ENCODE data around the gene GFER. TPM values are rescaled to one million over a fixed set of nuclear protein-coding genes. Genes with fewer than 3 reads are reported as not detected.

GFER gene
- total RNA-seq, 1 experiment from 2014 or later, result 57.3 TPM

- intact Hi-C loops (cut with micrococcal nuclease; ENCODE audit: unreplicated experiment), result no loop called here
- Mint-ChIP-seq H3K4me1 (ENCODE audit: low read depth, unreplicated experiment) (no peaks in the 10 kb centered on the region), H3K36me3 (ENCODE audit: insufficient read depth, unreplicated experiment) (no peaks in the 10 kb centered on the region), H3K4me3 (ENCODE audit: unreplicated experiment) (no peak overlapping the region), H3K9me3 (ENCODE audit: unreplicated experiment) (no peaks in the 10 kb centered on the region), H3K27me3 (ENCODE audit: insufficient read depth, unreplicated experiment) (no peaks in the 10 kb centered on the region), H3K27ac (ENCODE audit: unreplicated experiment) (no peak overlapping the region)
- no peak for TF ChIP-seq CTCF (IDR thresholded peaks at IDR 0.05; ENCODE audit: insufficient read depth in 1 of 2, low read depth in 1 of 2, low read length in 1 of 2, severe bottlenecking in 1 of 2, unreplicated experiment in 1 of 2)
- no peak for DNase-seq
- H3K36me3 ChIP-seq (ENCODE audit: control insufficient read depth, insufficient read depth, low read length), result no peaks in the 10 kb centered on the region
- ChIA-PET POLR2A (no interaction called here), CTCF (no interaction called here)
- no TSS peak for BruUV-seq (replicated peaks)
- H3K27me3 ChIP-seq (replicated peaks; ENCODE audit: control insufficient read depth, insufficient read depth, low read length), result no peaks in the 10 kb centered on the region
- H3K4me3 ChIP-seq (ENCODE audit: low read depth, low read length), result no peak overlapping the region
- no peaks in the 10 kb centered on the region for H3K9me3 ChIP-seq
- no peaks in the 10 kb centered on the region for H3K4me1 ChIP-seq
These were observed 34.5 kb upstream of the GFER start for GRCh38 chr16:1949507-1949906.

- no TSS peak for BruUV-seq (replicated peaks)
- Mint-ChIP-seq H3K9me3 (ENCODE audit: unreplicated experiment) (no peaks in the 10 kb centered on the region), H3K4me1 (ENCODE audit: low read depth, unreplicated experiment) (no peaks in the 10 kb centered on the region), H3K27ac (ENCODE audit: unreplicated experiment) (no peak overlapping the region), H3K27me3 (ENCODE audit: insufficient read depth, unreplicated experiment) (no peaks in the 10 kb centered on the region), H3K36me3 (ENCODE audit: insufficient read depth, unreplicated experiment) (no peaks in the 10 kb centered on the region), H3K4me3 (ENCODE audit: unreplicated experiment) (no peak overlapping the region)
- H3K9me3 ChIP-seq, result no peaks in the 10 kb centered on the region
- intact Hi-C loops (cut with micrococcal nuclease; ENCODE audit: unreplicated experiment), result no loop called here
- ChIA-PET CTCF (no interaction called here), POLR2A (no interaction called here)
- no peaks in the 10 kb centered on the region for H3K27me3 ChIP-seq (replicated peaks; ENCODE audit: control insufficient read depth, insufficient read depth, low read length)
- H3K36me3 ChIP-seq (ENCODE audit: control insufficient read depth, insufficient read depth, low read length), result no peaks in the 10 kb centered on the region
- no peak for TF ChIP-seq CTCF (IDR thresholded peaks at IDR 0.05; ENCODE audit: insufficient read depth in 1 of 2, low read depth in 1 of 2, low read length in 1 of 2, severe bottlenecking in 1 of 2, unreplicated experiment in 1 of 2)
- no peak for DNase-seq
- no peak overlapping the region for H3K4me3 ChIP-seq (ENCODE audit: low read depth, low read length)
- no peaks in the 10 kb centered on the region for H3K4me1 ChIP-seq
These were observed 33.9 kb upstream of the GFER start for GRCh38 chr16:1950047-1950446.

- intact Hi-C loops (cut with micrococcal nuclease; ENCODE audit: unreplicated experiment), result no loop called here
- no peak for TF ChIP-seq CTCF (IDR thresholded peaks at IDR 0.05; ENCODE audit: insufficient read depth in 1 of 2, low read depth in 1 of 2, low read length in 1 of 2, severe bottlenecking in 1 of 2, unreplicated experiment in 1 of 2)
- ChIA-PET CTCF (no interaction called here), POLR2A (no interaction called here)
- no TSS peak for BruUV-seq (replicated peaks)
- no peaks in the 10 kb centered on the region for H3K27me3 Mint-ChIP-seq (ENCODE audit: insufficient read depth, unreplicated experiment)
- no peak overlapping the region for H3K4me3 Mint-ChIP-seq (ENCODE audit: unreplicated experiment)
- Histone ChIP-seq H3K4me1 (no peaks in the 10 kb centered on the region), H3K36me3 (ENCODE audit: control insufficient read depth, insufficient read depth, low read length) (no peaks in the 10 kb centered on the region), H3K9me3 (no peaks in the 10 kb centered on the region), H3K27me3 (replicated peaks; ENCODE audit: control insufficient read depth, insufficient read depth, low read length) (no peaks in the 10 kb centered on the region), H3K4me3 (ENCODE audit: low read depth, low read length) (no peak overlapping the region)
- no peak for DNase-seq
- H3K36me3 Mint-ChIP-seq (ENCODE audit: insufficient read depth, unreplicated experiment), result no peaks in the 10 kb centered on the region
- no peak overlapping the region for H3K27ac Mint-ChIP-seq (ENCODE audit: unreplicated experiment)
- H3K4me1 Mint-ChIP-seq (ENCODE audit: low read depth, unreplicated experiment), result no peaks in the 10 kb centered on the region
- no peaks in the 10 kb centered on the region for H3K9me3 Mint-ChIP-seq (ENCODE audit: unreplicated experiment)
These were observed 33.4 kb upstream of the GFER start for GRCh38 chr16:1950559-1950958.

All from Caco-2 (cell line).